ENCODE results near the gene FEN1.

DNA sequence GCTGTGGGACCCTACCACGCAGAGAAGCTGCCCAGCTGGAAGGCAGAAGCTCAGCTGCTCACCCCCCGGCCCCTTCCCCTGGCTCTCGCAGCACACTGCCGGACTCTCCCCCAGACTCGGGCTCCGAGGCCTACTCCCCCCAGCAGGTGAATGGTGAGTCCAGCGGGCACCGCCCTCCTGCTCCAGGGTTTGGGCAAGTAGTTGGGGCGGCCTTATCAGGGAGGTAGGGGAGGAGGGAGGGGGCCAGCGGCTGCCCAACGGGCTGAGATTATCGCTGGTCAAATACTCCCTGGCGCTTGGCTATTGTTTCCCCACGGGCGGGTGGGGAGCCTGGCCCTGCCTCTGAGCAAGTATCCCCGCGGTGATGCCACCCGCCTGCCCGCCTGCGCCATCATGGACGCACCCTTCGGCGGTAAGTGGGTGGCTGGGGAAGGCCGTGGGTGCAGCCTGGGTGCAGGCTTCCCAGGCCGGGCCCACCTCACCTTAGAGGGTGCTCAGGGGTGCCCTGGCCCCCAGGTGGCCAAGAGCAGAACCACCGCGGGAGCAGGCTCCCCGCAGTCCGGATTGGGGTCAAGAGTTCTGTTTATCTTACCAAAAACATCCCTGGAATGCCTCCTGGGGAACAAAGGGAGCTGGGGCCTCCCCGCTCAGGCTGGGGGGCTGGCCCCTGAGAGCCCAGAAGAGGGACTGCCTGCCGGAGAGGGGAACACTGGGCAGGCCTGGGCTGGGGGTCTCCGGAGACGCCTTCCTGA, 23.4 kb upstream of the FEN1 start:
- no peak for TF ChIP-seq POLR2A (IDR thresholded peaks at IDR 0.05; ENCODE audit: low read depth, low read length)
- no peak for TF ChIP-seq POLR2AphosphoS5 (IDR thresholded peaks at IDR 0.05; ENCODE audit: low read depth, low read length)
- TF ChIP-seq TAF1 (IDR thresholded peaks at IDR 0.05; ENCODE audit: borderline replicate concordance, low read depth, low read length): no peak
